NCI-H2107 (cell line): ENCODE data around the gene CD63.

Experiments used
- DNase-seq: peaks from one replicate; lab custom pipeline; 2025; lab: John Stamatoyannopoulos, UW

Gene CD63

DNA sequence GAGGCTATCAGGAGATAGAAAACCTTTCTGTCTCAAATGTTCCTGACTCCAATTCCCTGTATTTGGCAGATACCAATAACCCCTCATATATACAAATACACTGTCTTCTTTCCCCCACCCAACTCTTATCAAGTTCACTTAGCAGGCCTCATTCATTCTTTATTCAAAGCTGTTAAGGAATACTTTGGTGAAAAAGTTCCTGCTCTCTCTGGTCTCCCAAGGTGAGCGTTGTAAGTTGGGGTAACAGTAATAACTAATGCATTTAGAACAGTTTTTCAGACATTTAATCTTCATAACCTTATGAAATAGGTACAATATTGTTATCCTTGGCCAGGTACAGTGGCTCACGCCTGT is 10.2 kb upstream of the CD63 start:
- DNase-seq, result no peak

DNA sequence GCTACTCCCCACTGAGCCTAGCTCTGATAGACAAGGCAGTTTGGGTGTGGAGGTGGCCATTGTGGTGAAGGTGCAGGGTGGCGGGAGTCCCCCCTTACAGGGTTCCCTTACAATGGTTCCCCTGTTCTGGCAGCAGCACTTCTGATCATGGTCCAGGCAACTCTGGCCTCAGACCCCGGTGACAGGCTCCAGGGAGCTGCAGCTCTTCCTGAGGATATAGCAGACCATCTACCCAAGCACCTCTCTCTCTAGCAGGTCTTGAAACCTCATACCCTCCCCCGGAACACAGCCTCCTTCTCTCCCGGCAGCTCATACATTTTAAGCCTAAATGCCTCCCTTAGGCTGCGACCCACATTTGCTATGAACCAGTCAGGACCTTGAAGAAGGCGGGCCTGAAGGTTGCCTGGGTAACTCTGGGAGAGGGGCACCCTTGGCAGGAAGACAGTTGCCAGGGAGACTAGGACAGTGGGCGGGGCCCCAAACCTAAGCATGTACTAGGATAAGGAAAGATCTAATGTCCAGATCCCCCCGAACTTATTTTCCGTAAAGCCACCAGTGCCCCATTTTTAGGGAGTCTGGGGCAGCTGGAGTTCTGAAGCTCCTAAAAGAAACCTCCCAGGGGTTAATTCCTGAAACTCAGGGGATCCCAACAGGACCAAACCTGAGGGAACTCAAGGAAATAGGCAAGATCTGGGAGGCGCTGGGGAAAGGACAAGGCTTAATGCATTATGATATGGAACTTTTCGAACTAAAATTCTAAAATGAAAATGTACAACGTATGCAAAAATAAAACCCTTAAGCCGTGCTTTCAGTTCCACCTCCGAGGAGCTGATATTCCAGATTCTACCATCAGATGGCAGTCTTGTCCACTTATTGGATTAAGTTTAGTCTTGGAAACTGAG is 9.6 kb upstream of the CD63 start:
- peak; percentile 85 for DNase-seq

DNA sequence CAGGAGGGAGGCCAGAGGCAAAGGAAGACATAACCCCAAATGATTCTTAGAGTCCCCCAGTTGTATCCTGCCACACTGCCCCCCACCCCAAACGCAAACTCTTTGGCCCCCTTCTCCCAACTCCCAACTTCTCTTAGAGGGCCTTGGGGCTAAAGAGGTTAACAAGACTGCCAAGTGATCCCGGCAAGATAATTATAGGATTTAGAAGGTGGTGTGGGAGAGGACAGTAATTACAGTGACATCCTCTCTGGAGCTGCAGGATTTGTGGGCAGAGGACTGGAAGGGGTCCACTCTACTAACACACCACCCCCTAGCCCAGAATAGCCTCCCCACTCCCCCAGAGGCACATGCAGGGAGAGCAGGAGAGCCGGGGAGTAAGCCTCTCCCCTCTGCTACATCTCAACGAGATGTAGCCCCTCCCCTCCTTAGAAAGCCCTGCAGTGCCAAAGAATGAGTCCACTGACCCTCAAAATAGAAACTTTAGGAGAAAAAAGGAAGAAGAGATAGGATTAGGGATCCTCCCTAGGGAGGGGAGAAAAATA is 8.8 kb upstream of the CD63 start:
- DNase-seq, result no peak

DNA sequence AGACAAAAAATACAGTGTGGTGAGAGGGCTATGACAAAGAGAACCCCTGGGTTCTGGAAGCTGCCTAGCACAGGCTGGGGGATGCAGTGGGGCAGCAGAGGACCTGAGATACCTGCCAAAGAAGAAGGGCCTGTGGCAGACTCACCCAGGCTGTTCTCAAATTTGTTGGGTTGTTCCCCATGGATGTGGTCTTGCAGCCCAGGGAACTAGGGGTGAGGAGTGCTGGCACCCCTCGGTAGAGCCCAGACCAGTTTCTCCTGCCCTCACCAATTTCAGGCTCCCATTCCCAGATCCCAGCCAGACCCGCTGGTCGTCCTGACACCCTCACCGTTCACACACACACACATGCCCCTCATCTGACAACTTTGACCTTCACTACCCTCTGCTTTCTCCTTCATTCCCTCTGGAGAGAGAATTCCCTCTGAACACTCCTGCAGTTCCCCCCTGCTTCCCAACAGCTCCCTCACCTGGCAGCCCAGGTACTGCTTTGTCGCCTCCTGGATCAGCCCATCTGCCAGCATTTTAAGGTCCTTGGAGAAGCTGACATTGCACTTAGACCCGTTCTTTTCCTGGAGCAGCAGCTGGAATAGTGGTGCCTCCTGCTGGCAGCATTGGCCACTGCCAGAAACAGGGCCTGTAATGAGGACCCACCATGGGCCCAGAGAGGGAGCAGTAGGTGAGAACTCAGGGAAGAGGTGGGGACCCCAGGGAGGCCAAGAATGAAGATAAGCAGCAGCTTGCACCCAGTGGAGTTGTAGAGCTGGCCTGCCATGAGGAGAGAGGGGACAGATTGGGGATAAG is 8.2 kb upstream of the CD63 start:
- peak; percentile 56 for DNase-seq

DNA sequence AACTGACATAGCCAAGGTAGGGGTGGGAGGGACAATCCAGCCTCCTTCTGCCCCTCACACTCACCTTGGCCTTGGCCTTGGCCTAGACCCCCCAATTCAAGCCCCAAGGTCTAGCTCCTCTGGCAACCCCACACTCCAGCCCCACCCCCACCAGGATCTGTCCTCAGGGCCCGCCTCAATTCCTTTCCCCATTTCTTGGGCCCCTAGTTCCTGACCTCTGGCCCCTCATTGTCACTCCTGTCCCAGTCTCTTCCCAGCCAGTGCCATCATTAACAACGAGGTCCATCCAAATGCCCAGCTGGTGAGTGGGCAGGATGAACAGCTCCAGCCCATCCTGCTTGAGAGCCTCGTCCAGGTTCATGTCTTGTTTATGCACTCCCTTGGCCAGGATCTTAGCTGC is 7.3 kb upstream of the CD63 start:
- no peak for DNase-seq

DNA sequence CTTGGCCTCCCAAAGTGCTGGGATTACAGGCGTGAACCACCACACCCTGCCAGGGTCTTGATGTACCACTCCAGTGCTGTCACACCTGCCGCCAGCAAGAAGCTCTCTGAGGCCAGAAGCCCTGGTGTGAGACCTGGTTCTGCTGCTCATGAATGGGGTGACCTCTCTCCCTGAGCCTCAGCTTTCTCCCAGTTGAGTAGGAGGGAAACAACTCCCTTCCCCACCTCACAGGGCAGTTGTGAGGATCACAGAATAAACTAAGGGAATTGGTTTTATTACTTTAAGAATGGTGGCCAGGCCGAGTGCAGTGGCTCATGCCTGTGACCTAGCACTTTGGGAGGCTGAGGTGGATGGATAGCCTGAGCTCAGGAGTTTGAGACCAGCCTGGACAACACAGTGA is 5.8 kb upstream of the CD63 start:
- no peak for DNase-seq

DNA sequence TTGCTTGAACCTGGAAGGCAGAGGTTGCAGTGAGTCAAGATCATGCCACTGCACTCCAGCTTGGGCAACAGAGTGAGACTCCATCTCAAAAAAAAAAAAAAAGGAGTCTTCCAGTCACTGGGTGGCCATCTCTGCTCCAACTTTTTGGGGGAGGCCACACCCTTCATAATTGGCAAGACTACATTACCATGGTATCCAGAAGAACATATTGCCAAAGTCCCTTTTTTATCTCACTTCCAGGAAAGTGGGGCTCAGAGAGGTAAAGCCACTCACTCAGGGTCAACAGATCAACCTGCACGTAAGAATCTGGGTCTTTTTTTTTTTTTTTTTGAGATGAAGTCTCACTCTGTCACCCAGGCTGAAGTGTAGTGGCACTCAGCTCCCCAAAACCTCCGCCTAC is 5.0 kb upstream of the CD63 start:
- no peak for DNase-seq

DNA sequence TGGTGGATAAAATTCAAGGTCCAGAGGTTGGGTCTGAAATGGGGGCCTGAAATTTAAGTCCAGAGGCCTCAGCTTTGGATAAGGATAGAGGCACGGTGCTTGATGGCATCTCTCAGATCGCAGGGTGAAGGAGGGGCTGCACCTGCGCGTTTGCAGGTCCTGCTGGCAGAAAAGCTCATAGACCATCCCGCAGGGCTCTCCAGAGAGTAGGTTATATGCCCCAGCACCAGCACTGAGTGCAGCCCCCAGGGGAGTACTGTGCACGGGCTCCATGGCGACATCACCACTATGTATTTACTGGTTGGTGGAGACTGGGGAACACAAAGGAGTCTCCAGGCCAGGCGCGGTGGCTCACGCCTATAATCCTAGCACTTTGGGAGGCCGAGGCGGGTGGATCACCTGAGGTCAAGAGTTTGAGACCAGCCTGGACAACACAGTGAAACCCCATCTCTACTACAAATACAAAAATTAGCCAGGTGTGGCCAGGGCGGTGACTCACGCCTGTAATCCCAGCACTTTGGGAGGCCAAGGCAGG is 4.3 kb upstream of the CD63 start:
- DNase-seq, result no peak

DNA sequence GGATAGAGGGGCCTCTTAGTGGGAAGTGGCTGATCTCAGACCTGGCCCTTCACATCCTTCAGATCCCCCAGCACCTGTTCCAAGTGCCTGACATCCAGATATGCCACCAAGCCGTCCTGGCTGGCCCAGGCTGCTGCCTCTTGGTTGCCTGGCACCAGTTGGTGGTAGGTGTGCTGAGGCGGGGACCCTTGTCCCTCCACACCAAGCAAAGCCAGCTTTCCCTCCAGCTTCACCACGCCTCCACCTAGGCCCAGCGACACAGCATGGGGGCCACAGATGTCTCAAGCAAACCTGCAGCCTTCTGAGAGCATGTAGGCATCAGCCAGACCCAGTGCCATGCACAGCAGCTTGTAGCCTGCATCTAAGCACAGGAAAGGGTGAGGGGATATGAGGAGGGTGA is 3.5 kb upstream of the CD63 start:
- no peak for DNase-seq

DNA sequence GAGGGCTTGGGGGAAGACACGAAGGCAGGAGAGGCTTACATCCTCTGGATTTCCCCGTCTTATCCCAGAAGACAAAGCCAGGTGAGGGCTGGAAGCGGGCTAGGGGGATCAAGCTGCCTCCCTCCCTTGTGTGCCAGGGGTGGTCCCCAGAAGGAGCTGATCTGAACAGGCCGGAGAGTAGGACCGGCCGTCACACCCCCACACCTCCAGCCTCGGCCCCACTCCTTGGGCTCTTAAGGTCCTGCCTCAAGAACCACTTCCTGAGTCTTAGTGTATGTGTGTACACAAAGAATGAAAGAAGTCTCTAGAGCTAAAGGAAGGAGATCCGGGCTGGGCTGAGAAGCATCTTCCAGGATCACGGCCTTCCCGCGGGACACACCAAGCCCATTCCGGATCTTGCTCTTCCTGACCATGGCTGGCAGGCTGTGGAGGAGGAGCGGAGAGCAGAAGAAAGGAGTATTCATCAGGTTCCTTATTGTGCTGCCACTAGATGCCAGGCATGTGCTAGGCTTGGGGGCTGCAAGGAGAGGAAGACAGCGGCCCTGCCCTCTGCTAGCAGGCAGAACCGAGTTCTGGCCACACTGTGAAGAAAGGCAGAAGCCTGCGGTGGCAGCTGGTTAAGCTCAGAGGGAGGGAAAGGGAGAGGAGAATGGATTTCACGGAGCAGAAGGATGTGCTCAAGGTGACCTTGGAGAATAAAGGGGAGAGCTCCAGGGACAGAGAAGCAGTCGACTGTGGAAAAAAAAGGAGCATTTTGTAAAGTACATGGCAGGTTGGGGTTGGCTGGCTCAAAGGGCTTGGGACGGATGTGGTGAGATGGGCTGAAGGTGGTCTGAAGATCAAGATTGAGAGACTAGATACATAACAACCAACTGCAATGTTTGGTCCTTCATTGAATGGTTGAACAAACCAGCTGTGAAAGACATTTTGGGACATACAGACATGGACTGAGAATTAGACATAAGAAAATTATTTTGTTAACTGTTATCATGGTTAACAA is 1.3 kb upstream of the CD63 start:
- no peak for DNase-seq

DNA sequence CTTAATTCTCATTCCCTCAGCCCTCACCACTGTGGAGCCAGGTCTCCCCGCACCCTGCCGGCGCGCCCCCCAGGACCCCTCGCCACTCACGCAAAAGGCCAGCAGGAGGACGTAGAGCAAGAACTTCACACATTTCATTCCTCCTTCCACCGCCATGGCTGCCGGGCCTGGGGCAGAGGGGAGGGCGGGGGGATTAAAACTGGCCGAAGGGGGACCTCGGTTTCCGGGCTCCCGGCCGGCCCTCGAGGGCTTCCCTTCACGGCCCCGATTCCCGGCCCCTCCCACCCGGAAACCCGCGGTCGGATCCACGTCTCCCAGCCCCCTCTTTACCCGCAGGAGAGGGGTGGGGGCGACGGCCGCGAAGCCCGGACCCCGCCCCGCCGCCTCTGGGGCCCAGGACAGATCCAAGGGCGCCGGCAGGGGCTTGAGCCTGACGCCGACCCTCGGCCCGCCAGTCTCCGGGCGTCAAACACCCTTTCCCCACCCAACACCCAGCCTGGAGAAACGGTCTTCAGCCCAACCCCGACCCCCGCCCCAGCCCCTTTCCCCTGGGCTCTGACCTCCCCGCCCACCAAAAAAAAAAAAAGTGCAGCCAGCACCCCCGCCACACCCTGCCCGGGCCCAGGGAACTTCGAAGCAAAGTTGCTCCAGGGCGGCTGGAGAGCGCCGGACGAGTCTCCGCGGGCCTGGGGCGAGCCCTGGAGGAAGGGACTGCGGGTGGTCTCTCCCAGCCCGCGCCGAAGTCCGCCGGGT is 447 bp downstream of the CD63 start:
- no peak for DNase-seq

DNA sequence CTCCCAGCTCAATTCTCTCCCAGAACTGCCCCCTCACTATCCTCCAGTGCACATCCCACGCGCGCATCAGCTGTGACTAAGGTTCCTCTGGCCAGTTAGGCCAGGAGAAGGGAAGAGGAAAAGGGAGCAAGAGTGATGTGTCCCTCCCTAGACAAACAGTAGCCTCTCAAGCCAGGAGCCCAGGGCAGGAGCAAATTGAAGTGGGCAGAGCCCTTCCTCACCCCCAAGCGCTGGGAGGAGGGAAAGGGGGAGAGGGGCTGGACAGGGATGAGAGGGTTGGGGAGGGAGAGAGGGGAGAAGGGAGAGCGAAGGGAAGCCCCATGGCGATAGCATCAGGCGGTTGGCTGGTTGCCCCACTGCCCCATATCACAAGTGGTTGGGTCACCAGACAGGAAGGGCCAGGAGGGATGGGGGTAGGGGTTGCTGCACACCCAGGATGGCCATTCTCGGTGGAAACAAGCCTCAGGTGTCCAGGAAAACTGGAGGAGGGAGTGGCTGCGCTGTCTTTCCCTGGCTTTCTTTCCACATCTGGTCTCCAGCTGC is 1.1 kb downstream of the CD63 start:
- no peak for DNase-seq

DNA sequence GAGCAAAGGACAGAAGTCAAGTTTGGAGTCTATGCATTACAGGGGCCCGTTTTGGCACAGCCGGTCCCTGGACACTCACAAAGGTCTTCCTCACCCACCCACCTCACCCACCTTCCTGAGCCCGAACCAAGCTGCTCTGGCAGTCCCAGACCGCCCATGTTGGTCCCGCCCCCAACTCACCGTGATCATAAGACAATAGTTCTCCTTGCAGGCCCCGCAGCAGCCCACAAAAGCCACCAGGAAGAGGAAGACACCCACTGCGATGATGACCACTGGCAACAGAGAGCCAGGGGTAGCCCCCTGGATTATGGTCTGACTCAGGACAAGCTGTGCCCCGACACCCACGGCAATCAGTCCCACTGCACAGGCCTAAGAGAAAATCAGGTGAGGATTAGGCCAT is 1.8 kb downstream of the CD63 start:
- no peak for DNase-seq

DNA sequence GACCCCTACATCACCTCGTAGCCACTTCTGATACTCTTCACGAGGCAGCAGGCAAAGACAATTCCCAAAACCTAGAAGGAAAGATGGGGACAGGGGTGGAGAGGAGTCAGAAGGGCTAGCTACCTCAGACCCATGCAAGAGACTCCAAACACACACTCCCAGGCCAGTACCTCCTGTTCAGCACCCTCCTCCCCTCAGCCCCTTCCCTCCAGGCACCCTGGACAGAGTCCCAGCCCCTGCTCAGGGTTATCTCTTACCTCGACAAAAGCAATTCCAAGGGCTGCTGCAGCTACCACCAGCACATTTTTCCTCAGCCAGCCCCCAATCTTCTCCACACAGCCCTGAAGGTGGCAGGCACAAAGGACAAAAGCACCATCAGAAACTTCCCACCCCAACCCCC is 3.3 kb downstream of the CD63 start:
- DNase-seq, result no peak

DNA sequence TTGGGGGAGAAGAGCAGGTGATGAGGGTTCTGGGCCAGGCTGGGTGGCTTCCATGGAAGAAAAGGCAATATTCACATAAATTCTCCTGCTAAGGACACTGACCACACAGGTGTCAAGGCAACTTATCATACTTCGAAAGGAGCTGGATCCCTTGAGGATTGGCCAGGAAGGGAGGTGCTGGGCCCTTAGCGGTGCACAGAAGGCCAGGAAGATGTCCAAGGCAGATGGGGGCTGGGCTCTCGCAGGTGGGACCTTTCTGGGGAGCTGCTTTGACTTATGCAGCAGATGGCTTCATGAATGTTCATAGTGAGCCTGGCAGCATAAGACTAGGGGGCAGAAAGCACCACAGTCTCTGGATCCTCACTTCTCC is 3.9 kb downstream of the CD63 start:
- DNase-seq, result no peak

DNA sequence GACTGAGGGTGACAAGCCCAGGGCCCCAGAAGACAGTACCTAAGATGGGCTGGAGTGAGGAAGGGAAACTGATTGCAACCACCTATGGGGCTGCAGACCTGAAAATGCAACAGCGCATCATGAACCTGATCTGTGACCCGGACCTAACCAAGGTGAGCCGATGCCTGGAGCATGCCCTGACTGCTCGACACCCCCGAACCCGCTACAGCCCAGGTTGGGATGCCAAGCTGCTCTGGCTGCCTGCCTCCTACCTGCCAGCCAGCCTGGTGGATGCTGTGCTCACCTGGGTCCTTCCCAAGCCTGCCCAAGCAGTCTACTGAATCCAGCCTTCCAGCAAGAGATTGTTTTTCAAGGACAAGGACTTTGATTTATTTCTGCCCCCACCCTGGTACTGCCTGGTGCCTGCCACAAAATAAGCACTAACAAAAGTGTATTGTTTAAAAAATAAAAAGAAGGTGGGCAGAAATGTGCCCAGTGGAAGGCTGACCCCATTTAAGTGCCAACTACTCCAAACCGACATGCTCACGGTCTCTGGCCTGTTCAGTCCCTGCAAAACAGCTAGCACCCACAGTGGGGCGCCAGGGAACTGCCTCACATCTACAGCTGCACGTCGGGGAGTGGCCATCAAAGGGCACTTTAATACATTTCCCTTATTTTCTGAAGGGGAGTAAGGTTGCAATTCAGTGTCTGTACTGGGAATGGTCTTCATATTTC is 4.4 kb downstream of the CD63 start:
- peak; percentile 32 for DNase-seq

DNA sequence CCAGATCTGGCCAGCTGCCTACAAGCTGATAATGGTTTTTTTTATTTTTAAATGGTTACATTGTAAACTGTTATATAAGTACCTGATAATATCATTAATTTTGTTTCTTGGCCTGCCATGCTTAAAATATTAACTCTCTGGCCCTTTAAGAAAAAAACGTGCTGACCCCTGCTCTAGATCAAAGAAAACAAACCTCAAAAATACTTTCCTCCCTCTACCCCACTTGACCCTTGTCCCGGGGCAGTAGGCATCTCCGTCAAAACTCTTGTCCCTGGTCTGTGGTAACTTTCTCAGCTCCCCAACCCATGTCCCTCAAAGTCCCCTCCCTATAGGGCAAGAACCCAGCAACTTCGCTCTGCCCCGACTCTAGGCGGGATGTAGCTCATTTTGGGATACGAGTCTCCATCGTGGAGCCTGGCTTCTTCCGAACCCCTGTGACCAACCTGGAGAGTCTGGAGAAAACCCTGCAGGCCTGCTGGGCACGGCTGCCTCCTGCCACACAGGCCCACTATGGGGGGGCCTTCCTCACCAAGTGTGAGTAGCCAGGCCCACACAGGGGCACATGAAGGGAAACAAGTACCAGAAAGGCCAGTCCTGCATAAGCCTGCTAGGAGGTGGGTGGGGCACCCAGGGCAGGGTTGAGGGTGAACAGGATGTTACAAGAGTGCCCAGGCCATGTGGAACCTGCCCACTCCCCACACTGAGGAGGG is 5.1 kb downstream of the CD63 start:
- no peak for DNase-seq

DNA sequence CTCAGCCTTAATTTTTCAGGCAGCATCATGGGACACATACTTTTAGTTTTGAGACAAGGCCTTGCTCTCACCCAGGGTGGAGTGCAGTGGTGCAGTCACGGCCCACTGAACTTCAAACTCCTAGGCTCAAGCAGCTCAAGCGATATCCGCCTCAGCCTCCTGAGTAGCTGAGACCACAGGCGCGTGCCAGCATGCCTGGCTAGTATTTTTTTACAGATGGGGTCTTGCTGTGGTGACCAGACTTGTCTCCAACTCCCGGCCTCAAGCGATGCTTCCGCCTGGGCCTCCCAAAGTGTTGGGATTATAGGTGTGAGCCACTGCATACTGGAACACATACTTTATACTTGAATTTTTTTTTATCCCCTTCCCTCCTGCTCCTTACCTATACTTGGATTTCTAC is 5.9 kb downstream of the CD63 start:
- DNase-seq, result no peak

DNA sequence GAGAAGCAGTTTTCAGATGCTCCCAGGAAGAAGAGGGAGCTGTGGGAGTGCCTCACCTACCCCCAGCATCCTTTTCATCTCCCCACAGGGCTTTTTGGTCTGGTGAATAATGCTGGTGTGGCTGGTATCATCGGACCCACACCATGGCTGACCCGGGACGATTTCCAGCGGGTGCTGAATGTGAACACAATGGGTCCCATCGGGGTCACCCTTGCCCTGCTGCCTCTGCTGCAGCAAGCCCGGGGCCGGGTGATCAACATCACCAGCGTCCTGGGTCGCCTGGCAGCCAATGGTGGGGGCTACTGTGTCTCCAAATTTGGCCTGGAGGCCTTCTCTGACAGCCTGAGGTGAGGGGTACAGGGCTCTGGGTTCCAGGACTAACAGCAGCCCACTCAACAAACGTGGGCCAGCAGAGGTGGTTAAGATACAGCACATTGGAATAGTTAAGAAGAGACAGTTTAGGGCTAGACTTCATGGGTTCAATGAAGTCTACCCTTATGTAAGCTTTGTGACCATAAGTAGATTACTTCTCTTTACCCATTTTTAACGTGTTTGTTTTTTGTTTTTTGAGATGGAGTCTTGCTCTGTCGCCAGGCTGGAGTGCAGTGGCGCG is 7.1 kb downstream of the CD63 start:
- no peak for DNase-seq
